Measurements from ENCODE around the gene DCLK1.
"Not testable (repeated sequence)": the region's sequence is repeated elsewhere in the genome, so short reads cannot be mapped to it uniquely, and the experiment has no call there.

The DCLK1 gene

GRCh38 chr13:36131931-36132297, 732 bp upstream of the DCLK1 start:
- DNase-seq (ENCODE audit: low read depth in 2 of 2), result no peak

- no peak for DNase-seq (ENCODE audit: low read depth in 2 of 2)
Observed at GRCh38 chr13:36130552-36131221, 495 bp downstream of the DCLK1 start.

DNA sequence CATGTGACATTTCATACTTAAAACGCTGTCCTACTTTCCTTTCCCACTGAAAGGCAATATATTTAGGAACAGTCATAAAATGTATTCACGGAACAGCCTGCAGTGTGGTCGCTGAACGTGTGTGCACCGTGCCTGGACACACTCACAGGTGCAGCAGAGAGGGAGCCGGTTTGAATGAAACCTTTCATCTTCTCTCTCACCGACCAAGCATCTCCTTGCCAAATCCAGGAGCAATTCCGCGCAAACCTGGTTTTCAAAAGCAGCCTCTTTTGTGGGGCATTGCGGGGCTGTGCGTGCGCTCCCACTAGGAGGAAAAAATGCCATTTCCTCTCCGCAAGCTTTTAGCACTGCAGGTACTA, 1.0 kb downstream of the DCLK1 start:
- DNase-seq (ENCODE audit: low read depth in 2 of 2), result no peak

- DNase-seq (ENCODE audit: low read depth in 2 of 2), result no peak
Observed at GRCh38 chr13:36129539-36129938, 1.6 kb downstream of the DCLK1 start.

- no peak for DNase-seq (ENCODE audit: low read depth in 2 of 2)
Observed at GRCh38 chr13:36126491-36126890, 4.7 kb downstream of the DCLK1 start.

- no peak for DNase-seq (ENCODE audit: low read depth in 2 of 2)
Observed at GRCh38 chr13:36125841-36126240, 5.3 kb downstream of the DCLK1 start.

GRCh38 chr13:36124236-36124822, 6.9 kb downstream of the DCLK1 start:
- DNase-seq (ENCODE audit: low read depth in 2 of 2), result no peak

- no peak for DNase-seq (ENCODE audit: low read depth in 2 of 2)
Observed at GRCh38 chr13:36115306-36115705, 15.9 kb downstream of the DCLK1 start.

- no peak for DNase-seq (ENCODE audit: low read depth in 2 of 2)
Observed at GRCh38 chr13:36114233-36114632, 16.9 kb downstream of the DCLK1 start.

GRCh38 chr13:36108954-36109353, 22.2 kb downstream of the DCLK1 start:
- no peak for DNase-seq (ENCODE audit: low read depth in 2 of 2)

DNA sequence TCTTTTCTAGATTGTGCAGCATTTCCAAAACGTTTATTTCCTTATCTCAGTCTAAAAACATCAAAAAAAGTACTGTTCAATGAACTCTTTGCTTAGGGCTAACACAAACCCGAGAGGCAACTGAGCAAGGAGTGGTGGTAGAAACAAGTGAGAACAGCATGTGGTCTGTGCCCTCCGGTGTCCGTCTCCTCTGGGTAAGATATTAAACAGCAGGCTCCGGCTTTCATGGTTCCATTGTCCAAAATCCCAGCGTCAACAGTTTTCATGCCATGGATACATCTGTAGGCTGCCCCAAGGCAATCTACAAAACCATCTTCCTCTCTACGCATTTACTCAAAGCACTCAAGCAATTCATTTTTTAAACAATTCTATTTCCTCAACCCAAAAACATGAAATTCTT, 22.8 kb downstream of the DCLK1 start:
- no peak for DNase-seq (ENCODE audit: low read depth in 2 of 2)

- DNase-seq (ENCODE audit: low read depth in 2 of 2), result no peak
Observed at GRCh38 chr13:36107521-36107920, 23.7 kb downstream of the DCLK1 start.

DNA sequence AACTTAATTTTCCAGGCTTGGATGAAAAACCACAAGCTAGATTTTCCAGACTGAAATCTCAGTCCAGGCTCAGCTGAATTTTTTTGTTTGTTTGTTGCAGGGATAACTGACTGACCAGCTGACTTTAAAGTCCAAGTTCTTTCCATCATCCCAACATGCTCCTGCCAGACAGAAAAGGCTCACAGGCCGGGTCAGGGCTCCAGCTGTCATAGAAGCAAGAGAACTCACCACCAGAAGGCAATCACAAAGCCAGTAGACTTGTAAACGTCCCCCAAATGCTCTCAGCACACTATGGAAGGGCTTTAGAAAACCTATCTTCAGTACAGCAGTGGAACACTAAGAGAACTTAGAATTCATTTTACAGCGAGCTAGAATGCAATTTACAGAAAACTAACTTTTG, 25.5 kb downstream of the DCLK1 start:
- DNase-seq (ENCODE audit: low read depth in 2 of 2), result no peak

GRCh38 chr13:36102721-36103120, 28.5 kb downstream of the DCLK1 start:
- no peak for DNase-seq (ENCODE audit: low read depth in 2 of 2)

DNA sequence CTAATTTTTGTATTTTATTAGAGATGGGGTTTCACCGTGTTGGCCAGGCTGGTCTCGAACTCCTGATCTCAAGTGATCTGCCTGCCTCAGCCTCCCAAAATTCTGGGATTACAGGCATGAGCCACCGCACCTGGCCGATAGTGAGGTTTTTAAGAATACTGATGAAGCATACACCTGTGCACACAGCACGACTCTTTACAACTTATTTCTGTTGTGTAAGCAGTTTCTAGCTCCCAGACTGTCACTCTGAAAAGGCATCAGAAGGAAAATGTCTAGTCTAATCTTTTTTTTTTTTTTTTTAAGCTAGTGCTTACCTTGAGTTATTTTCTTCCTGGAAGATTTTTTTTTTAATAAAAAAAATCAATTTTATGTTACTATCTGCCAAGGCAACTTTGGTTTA, 29.3 kb downstream of the DCLK1 start:
- DNase-seq (ENCODE audit: low read depth in 2 of 2), result not testable (repeated sequence)

DNA sequence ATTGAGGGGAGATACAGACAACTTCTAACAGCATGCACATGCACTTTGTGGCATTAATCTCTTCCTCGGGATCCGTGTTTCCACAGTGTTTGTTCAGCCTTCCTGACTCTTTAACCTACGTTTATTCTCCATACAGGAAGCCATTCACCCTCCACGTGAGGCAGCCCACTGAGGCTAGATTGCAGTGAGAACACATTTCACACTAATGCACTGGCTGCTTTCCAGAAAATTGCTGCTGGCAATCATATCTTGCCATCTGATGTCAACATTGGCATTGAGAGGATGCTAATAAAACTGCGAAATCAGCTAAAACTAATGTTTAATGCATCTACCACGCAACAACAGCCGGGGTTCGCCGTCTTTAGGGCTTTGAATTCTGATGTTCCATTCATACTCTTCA, 30.0 kb downstream of the DCLK1 start:
- no peak for DNase-seq (ENCODE audit: low read depth in 2 of 2)

- DNase-seq (ENCODE audit: low read depth in 2 of 2), result no peak
Observed at GRCh38 chr13:36098080-36098479, 33.1 kb downstream of the DCLK1 start.

GRCh38 chr13:36096461-36097416, 34.4 kb downstream of the DCLK1 start:
- no peak for DNase-seq (ENCODE audit: low read depth in 2 of 2)

- no peak for DNase-seq (ENCODE audit: low read depth in 2 of 2)
Observed at GRCh38 chr13:36094478-36094877, 36.7 kb downstream of the DCLK1 start.

DNA sequence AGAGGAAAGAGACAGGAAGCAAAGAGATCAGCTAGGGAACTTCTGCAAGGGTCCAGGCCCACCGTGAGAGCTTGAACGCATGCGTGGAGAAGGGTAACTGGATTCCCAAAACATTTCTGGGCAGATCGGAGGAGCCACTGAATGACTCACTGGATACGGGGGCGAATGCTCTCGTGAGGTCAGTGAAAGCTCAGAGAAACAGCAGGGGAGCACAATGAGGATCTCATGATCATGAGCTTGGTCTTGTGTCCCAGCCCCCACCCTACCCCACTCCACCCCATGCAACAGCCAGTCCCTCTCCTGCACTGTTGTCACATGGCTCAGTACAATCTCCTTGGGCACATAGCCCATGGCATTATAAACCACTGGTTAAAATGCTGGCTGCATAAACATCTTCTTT, 40.6 kb downstream of the DCLK1 start:
- DNase-seq (ENCODE audit: low read depth in 2 of 2), result no peak

GRCh38 chr13:36089130-36089647, 42.0 kb downstream of the DCLK1 start:
- DNase-seq (ENCODE audit: low read depth in 2 of 2), result no peak

- DNase-seq (ENCODE audit: low read depth in 2 of 2), result no peak
Observed at GRCh38 chr13:36088463-36088862, 42.7 kb downstream of the DCLK1 start.

- DNase-seq (ENCODE audit: low read depth in 2 of 2), result no peak
Observed at GRCh38 chr13:36088001-36088400, 43.2 kb downstream of the DCLK1 start.
